HepG2 (cell line): ENCODE results near the gene IRS4.

Source experiments
- ATF1 ChIP-seq: IDR thresholded peaks from 2 replicates; pipeline ENCODE4 v1.6.1; 2016; ENCODE audit warnings: mild to moderate bottlenecking, control low read depth
- EZH2 ChIP-seq: conservative IDR thresholded peaks from 2 replicates; pipeline ENCODE4 v1.6.1; 2012; ENCODE audit warnings: mild to moderate bottlenecking, low read depth, low read length, moderate library complexity
- JUND ChIP-seq: sonication (generic); formaldehyde crosslinking; IDR thresholded peaks from 2 replicates; pipeline ENCODE4 v1.8.0; 2022; ENCODE audit warnings: mild to moderate bottlenecking, missing genetic modification reagents
- SATB2 ChIP-seq: sonication (generic); formaldehyde crosslinking; IDR thresholded peaks from 2 replicates; pipeline ENCODE4 v1.5.0; 2020; ENCODE audit warnings: missing genetic modification reagents
- ZNF383 ChIP-seq: sonication (generic); formaldehyde crosslinking; IDR thresholded peaks from 2 replicates; pipeline ENCODE4 v1.4.0; 2020; ENCODE audit warnings: missing genetic modification reagents, mild to moderate bottlenecking, borderline replicate concordance
- ZNF431 ChIP-seq: sonication (generic); formaldehyde crosslinking; IDR thresholded peaks from 2 replicates; pipeline ENCODE4 v1.9.0; 2022; ENCODE audit warnings: missing genetic modification reagents, low read depth, mild to moderate bottlenecking, borderline replicate concordance
- TF ChIP-seq, protein P1 (sequence below): sonication (generic); formaldehyde crosslinking; IDR thresholded peaks from 2 replicates; pipeline ENCODE4 v1.5.0; 2020; ENCODE audit warnings: mild to moderate bottlenecking, missing genetic modification reagents, moderate library complexity
- TF ChIP-seq, protein P2 (sequence below): sonication (generic); formaldehyde crosslinking; conservative IDR thresholded peaks from 2 replicates; pipeline ENCODE4 v1.8.1; 2023; ENCODE audit warnings: missing genetic modification reagents
- TF ChIP-seq, protein P3 (sequence below): sonication (generic); formaldehyde crosslinking; IDR thresholded peaks from 2 replicates; pipeline ENCODE4 v1.8.0; 2022; ENCODE audit warnings: missing genetic modification reagents, mild to moderate bottlenecking, borderline replicate concordance
- TF ChIP-seq, protein P4 (sequence below): sonication (generic); formaldehyde crosslinking; IDR thresholded peaks from 2 replicates; pipeline ENCODE4 v1.4.0; 2020; ENCODE audit warnings: missing genetic modification reagents

DNA sequence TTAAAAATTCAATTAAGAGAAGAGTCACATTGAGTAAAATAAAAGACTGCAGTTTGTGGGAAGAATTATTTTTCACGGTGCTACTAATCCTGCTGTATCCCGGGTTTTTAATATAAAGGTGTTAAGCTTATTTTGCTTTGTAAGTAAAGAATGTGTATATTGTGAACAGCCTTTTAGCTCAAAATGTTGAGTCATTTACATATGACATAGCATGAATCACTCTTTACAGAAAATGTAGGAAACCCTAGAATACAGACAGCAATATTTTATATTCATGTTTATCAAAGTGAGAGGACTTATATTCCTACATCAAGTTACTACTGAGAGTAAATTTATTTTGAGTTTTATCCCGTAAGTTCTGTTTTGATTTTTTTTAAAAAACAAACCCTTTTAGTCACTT is 39.7 kb downstream of the IRS4 start:
- TF ChIP-seq, protein P1, sequence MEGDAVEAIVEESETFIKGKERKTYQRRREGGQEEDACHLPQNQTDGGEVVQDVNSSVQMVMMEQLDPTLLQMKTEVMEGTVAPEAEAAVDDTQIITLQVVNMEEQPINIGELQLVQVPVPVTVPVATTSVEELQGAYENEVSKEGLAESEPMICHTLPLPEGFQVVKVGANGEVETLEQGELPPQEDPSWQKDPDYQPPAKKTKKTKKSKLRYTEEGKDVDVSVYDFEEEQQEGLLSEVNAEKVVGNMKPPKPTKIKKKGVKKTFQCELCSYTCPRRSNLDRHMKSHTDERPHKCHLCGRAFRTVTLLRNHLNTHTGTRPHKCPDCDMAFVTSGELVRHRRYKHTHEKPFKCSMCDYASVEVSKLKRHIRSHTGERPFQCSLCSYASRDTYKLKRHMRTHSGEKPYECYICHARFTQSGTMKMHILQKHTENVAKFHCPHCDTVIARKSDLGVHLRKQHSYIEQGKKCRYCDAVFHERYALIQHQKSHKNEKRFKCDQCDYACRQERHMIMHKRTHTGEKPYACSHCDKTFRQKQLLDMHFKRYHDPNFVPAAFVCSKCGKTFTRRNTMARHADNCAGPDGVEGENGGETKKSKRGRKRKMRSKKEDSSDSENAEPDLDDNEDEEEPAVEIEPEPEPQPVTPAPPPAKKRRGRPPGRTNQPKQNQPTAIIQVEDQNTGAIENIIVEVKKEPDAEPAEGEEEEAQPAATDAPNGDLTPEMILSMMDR (CRISPR knock-in tag) = no peak
- TF ChIP-seq ZNF431 (CRISPR knock-in tag) (no peak), JUND (no peak), ATF1 (CRISPR knock-in tag) (no peak), SATB2 (CRISPR knock-in tag) (no peak), EZH2 (no peak), ZNF383 (CRISPR knock-in tag) (no peak)
- TF ChIP-seq, protein P2, sequence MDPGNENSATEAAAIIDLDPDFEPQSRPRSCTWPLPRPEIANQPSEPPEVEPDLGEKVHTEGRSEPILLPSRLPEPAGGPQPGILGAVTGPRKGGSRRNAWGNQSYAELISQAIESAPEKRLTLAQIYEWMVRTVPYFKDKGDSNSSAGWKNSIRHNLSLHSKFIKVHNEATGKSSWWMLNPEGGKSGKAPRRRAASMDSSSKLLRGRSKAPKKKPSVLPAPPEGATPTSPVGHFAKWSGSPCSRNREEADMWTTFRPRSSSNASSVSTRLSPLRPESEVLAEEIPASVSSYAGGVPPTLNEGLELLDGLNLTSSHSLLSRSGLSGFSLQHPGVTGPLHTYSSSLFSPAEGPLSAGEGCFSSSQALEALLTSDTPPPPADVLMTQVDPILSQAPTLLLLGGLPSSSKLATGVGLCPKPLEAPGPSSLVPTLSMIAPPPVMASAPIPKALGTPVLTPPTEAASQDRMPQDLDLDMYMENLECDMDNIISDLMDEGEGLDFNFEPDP (CRISPR knock-in tag) = no peak
- TF ChIP-seq, protein P3, sequence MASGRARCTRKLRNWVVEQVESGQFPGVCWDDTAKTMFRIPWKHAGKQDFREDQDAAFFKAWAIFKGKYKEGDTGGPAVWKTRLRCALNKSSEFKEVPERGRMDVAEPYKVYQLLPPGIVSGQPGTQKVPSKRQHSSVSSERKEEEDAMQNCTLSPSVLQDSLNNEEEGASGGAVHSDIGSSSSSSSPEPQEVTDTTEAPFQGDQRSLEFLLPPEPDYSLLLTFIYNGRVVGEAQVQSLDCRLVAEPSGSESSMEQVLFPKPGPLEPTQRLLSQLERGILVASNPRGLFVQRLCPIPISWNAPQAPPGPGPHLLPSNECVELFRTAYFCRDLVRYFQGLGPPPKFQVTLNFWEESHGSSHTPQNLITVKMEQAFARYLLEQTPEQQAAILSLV (CRISPR knock-in tag) = no peak
- TF ChIP-seq, protein P4, sequence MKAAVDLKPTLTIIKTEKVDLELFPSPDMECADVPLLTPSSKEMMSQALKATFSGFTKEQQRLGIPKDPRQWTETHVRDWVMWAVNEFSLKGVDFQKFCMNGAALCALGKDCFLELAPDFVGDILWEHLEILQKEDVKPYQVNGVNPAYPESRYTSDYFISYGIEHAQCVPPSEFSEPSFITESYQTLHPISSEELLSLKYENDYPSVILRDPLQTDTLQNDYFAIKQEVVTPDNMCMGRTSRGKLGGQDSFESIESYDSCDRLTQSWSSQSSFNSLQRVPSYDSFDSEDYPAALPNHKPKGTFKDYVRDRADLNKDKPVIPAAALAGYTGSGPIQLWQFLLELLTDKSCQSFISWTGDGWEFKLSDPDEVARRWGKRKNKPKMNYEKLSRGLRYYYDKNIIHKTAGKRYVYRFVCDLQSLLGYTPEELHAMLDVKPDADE (CRISPR knock-in tag) = no peak
